ENCODE results near the gene CDK18.
A peak's percentile ranks its signal among the peaks of the same experiment; 100 is the strongest.

Gene CDK18

DNA sequence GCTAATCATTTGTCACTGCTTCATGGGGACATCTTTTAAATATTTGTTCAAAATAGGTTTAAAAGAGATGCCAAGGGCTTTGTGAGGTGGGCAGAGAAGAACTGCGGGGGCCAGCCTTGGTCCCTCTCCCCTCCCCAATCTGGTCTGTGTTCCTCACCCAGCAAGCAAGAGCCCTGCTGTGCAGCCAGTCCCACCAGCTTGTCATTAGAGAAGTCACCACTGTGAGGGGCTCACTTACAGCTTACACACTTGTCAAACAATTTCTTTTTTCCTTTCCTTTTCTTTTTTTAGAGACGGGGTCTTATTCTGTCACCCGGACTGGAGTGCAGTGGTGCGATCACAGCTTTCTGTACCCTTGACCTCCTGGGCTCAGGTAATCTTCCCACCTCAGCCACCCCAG is 10.4 kb upstream of the CDK18 start:
- H3K9ac ChIP-seq (ENCODE audit: low read length) = no peak overlapping the region
- H3K4me1 ChIP-seq (ENCODE audit: control insufficient read depth, insufficient read depth, low read length) = peaks cover 40% of the 10 kb centered on the region
- H3K9me3 ChIP-seq (ENCODE audit: control insufficient read depth, insufficient read depth, low read depth, low read length) = no peaks in the 10 kb centered on the region; the same call in 1 of the 2 replicates
- H3K27ac ChIP-seq (ENCODE audit: low read depth, low read length) = no peak overlapping the region
- H3K36me3 ChIP-seq (ENCODE audit: control insufficient read depth, insufficient read depth, low read length) = no peaks in the 10 kb centered on the region
- no peaks in the 10 kb centered on the region for H3K27me3 ChIP-seq (ENCODE audit: control insufficient read depth, insufficient read depth, low read length)
- no peak overlapping the region for H3K4me3 ChIP-seq (ENCODE audit: low read depth, low read length)

DNA sequence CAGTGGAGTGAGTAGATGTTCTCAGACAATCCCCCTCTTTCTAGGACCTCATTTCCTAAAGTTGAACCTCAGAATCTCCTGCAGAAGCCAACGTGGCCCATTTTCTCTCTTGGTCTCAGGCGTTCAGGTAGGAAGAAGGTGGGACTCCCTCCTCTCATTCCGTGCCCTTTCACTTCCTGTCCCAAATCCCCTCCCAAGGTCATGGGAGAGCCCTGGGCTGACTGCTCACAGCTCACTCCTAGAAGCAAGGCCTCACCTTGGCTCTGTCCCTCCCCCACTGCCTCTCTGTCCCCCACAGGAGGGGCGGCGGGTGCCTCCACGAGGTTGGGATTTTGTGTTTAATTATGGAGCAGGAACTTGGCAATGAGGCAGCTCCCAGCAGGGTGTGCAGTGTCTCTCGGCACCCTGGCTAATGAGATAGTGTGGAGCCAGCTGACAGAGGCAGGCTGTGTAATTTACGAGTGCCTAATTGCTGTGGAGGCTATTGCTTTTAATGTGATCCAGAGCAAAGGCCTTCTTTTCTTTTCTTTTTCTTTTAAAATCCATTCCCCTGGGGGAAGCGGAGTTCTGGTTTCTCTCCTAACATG is 9.1 kb upstream of the CDK18 start:
- Histone ChIP-seq H3K27ac (ENCODE audit: low read depth, low read length) (no peak overlapping the region), H3K9ac (ENCODE audit: low read length) (no peak overlapping the region), H3K9me3 (ENCODE audit: control insufficient read depth, insufficient read depth, low read depth, low read length) (no peaks in the 10 kb centered on the region; the same call in 1 of the 2 replicates), H3K4me3 (ENCODE audit: low read depth, low read length) (no peak overlapping the region), H3K36me3 (ENCODE audit: control insufficient read depth, insufficient read depth, low read length) (no peaks in the 10 kb centered on the region), H3K27me3 (ENCODE audit: control insufficient read depth, insufficient read depth, low read length) (no peaks in the 10 kb centered on the region), H3K4me1 (ENCODE audit: control insufficient read depth, insufficient read depth, low read length) (peaks cover 43% of the 10 kb centered on the region)

- no peaks in the 10 kb centered on the region for H3K36me3 ChIP-seq (ENCODE audit: control insufficient read depth, insufficient read depth, low read length)
- no peaks in the 10 kb centered on the region; the same call in 1 of the 2 replicates for H3K9me3 ChIP-seq (ENCODE audit: control insufficient read depth, insufficient read depth, low read depth, low read length)
- H3K27me3 ChIP-seq (ENCODE audit: control insufficient read depth, insufficient read depth, low read length) = no peaks in the 10 kb centered on the region
- no peak overlapping the region for H3K4me3 ChIP-seq (ENCODE audit: low read depth, low read length)
- peaks cover 49% of the 10 kb centered on the region for H3K4me1 ChIP-seq (ENCODE audit: control insufficient read depth, insufficient read depth, low read length)
- no peak overlapping the region for H3K27ac ChIP-seq (ENCODE audit: low read depth, low read length)
- H3K9ac ChIP-seq (ENCODE audit: low read length) = no peak overlapping the region
Observed at GRCh38 chr1:205496661-205497060, 7.8 kb upstream of the CDK18 start.

GRCh38 chr1:205497351-205497750 is 7.1 kb upstream of the CDK18 start:
- no peak overlapping the region for H3K27ac ChIP-seq (ENCODE audit: low read depth, low read length)
- no peaks in the 10 kb centered on the region for H3K27me3 ChIP-seq (ENCODE audit: control insufficient read depth, insufficient read depth, low read length)
- H3K9me3 ChIP-seq (ENCODE audit: control insufficient read depth, insufficient read depth, low read depth, low read length) = no peaks in the 10 kb centered on the region; the same call in 1 of the 2 replicates
- H3K9ac ChIP-seq (ENCODE audit: low read length) = no peak overlapping the region
- H3K36me3 ChIP-seq (ENCODE audit: control insufficient read depth, insufficient read depth, low read length) = no peaks in the 10 kb centered on the region
- H3K4me1 ChIP-seq (ENCODE audit: control insufficient read depth, insufficient read depth, low read length) = peaks cover 42% of the 10 kb centered on the region
- H3K4me3 ChIP-seq (ENCODE audit: low read depth, low read length) = no peak overlapping the region

DNA sequence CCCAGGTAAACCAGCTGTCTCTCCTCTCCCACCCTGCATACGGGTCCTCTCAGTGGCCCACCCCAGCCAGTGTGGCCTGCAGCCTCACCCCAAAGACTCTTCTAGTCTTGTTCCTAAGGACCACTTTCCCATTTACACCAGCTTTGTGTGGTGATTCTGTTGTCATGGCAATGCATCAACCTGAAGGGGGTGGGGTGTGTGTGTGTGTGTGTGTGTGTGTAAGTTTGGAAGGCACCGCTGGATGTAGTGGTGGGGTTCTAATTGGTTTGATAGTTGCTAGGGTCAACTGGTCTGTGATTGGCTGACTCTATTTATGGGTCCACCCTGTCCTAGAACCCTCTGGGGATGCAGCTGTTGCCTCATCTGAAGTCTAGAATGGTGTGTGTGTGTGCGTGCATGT is 4.7 kb upstream of the CDK18 start:
- Histone ChIP-seq H3K27ac (ENCODE audit: low read depth, low read length) (no peak overlapping the region), H3K9ac (ENCODE audit: low read length) (no peak overlapping the region), H3K27me3 (ENCODE audit: control insufficient read depth, insufficient read depth, low read length) (no peaks in the 10 kb centered on the region), H3K36me3 (ENCODE audit: control insufficient read depth, insufficient read depth, low read length) (no peaks in the 10 kb centered on the region), H3K9me3 (ENCODE audit: control insufficient read depth, insufficient read depth, low read depth, low read length) (no peaks in the 10 kb centered on the region; the same call in 1 of the 2 replicates), H3K4me3 (ENCODE audit: low read depth, low read length) (no peak overlapping the region), H3K4me1 (ENCODE audit: control insufficient read depth, insufficient read depth, low read length) (peaks cover 41% of the 10 kb centered on the region)

DNA sequence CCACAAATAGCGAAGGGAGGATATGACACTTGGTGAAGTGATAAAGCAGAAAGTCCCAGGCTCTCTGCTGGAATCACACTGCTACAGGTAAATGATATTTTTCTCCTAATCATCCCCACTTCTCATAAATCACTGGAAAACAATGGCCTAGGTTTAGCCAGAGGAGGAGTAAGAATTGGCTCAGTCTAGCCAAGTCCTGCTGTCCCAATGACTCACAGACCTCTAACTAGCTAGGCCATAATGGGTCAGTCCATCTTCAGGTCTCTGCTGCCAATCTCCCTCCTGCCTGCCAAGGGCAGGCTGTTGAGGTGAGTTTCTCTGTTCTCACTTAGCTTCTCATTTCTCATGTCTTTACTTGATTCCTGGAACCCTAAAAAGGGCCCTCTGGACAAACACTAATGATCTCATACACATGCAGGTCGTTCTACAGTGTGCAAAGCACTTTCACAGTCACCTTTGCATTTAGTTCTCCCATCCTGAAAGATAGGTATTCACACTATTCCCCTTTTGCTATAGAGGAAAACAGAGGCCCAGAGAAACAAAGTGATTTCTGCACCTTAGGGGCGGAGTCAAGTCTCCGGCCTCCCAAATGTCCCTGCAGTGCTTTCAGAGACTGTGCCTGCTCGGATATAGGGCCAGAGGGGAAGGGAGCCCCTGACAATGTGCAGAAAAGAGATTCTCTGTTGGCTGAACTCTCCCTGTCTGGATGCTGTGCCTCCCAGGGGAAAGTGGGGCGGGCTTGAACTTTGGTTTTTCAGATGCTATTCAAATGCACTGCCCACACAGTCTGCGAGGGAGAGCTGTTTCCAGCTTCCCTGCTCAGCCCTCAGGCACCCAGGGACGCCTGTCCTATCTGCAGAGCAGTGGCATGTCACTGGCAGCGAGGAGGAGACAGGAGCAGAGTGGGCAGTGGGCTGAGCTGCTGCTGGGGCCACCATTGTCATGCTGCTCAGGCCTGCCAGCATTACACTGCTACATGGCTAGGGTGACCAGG is 3.9 kb upstream of the CDK18 start:
- no peaks in the 10 kb centered on the region; the same call in 1 of the 2 replicates for H3K9me3 ChIP-seq (ENCODE audit: control insufficient read depth, insufficient read depth, low read depth, low read length)
- H3K9ac ChIP-seq (ENCODE audit: low read length) = no peak overlapping the region
- H3K27ac ChIP-seq (ENCODE audit: low read depth, low read length) = no peak overlapping the region
- no peaks in the 10 kb centered on the region for H3K27me3 ChIP-seq (ENCODE audit: control insufficient read depth, insufficient read depth, low read length)
- peaks cover 35% of the 10 kb centered on the region for H3K4me1 ChIP-seq (ENCODE audit: control insufficient read depth, insufficient read depth, low read length)
- H3K4me3 ChIP-seq (ENCODE audit: low read depth, low read length) = no peak overlapping the region
- no peaks in the 10 kb centered on the region for H3K36me3 ChIP-seq (ENCODE audit: control insufficient read depth, insufficient read depth, low read length)

DNA sequence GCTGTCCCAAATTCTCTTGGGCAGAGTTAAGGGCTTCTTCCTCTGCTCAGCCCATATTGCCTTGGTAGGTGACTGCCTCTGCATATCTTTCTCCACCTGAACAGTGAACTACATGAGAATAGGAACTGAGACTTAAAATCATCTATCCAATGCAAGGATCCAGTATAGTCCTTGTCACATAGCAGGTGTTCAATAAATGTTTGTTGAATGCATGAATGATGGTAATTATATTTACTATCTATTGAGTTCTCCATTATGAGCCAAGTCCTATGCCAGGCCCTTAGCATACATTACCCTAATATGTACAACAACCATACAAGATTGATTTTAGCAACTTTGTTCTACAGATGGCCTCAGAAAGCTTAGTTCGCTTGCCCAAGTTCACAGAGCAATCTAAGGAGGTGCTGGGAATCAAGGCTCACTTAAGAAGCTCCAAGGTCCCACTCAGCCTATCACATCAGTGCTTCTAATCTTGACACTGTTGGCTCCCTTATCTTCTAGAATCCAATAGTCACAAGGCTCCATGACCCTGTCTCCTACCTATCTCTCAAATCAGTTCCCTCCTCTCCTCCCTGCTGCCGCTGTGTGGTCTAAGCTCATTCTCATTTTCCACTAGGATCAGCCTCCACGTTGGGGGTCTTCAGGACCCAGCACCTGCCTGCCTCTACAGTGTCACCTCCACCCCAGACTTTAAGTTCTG is 2.2 kb upstream of the CDK18 start:
- Histone ChIP-seq H3K27me3 (ENCODE audit: control insufficient read depth, insufficient read depth, low read length) (no peaks in the 10 kb centered on the region), H3K36me3 (ENCODE audit: control insufficient read depth, insufficient read depth, low read length) (no peaks in the 10 kb centered on the region), H3K27ac (ENCODE audit: low read depth, low read length) (no peak overlapping the region), H3K9ac (ENCODE audit: low read length) (no peak overlapping the region), H3K4me1 (ENCODE audit: control insufficient read depth, insufficient read depth, low read length) (peaks cover 42% of the 10 kb centered on the region), H3K4me3 (ENCODE audit: low read depth, low read length) (no peak overlapping the region), H3K9me3 (ENCODE audit: control insufficient read depth, insufficient read depth, low read depth, low read length) (no peaks in the 10 kb centered on the region; the same call in 1 of the 2 replicates)

DNA sequence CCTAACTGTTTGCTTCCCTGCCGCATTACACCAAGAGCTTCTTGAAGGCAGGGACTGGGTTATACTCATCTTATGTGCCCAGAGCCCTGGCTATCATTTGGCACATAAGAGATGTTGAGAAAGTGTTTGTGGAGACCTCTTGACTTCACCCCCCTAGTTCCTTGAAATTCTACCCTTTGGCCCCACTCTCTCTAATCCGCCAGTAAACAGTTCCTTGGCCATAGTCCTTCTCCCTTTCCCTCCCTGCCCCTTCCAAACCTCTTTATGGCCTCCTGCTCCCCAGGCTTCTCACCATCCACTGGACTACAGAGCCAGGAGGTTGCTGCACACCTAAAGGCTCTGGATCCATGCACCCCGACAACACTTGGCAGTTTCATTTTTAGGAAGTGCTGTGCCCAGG is 1.5 kb upstream of the CDK18 start:
- Histone ChIP-seq H3K36me3 (ENCODE audit: control insufficient read depth, insufficient read depth, low read length) (no peaks in the 10 kb centered on the region), H3K27me3 (ENCODE audit: control insufficient read depth, insufficient read depth, low read length) (no peaks in the 10 kb centered on the region), H3K4me1 (ENCODE audit: control insufficient read depth, insufficient read depth, low read length) (peaks cover 46% of the 10 kb centered on the region), H3K27ac (ENCODE audit: low read depth, low read length) (no peak overlapping the region), H3K4me3 (ENCODE audit: low read depth, low read length) (no peak overlapping the region), H3K9ac (ENCODE audit: low read length) (no peak overlapping the region), H3K9me3 (ENCODE audit: control insufficient read depth, insufficient read depth, low read depth, low read length) (no peaks in the 10 kb centered on the region; the same call in 1 of the 2 replicates)

- Histone ChIP-seq H3K36me3 (ENCODE audit: control insufficient read depth, insufficient read depth, low read length) (no peaks in the 10 kb centered on the region), H3K9me3 (ENCODE audit: control insufficient read depth, insufficient read depth, low read depth, low read length) (no peaks in the 10 kb centered on the region), H3K4me1 (ENCODE audit: control insufficient read depth, insufficient read depth, low read length) (peaks cover 46% of the 10 kb centered on the region), H3K27me3 (ENCODE audit: control insufficient read depth, insufficient read depth, low read length) (no peaks in the 10 kb centered on the region), H3K27ac (ENCODE audit: low read depth, low read length) (peak overlapping the region; percentile 57), H3K9ac (ENCODE audit: low read length) (peak overlapping the region; percentile 70), H3K4me3 (ENCODE audit: low read depth, low read length) (peak overlapping the region; percentile 92)
Observed at GRCh38 chr1:205505076-205505729, 734 bp downstream of the CDK18 start.

DNA sequence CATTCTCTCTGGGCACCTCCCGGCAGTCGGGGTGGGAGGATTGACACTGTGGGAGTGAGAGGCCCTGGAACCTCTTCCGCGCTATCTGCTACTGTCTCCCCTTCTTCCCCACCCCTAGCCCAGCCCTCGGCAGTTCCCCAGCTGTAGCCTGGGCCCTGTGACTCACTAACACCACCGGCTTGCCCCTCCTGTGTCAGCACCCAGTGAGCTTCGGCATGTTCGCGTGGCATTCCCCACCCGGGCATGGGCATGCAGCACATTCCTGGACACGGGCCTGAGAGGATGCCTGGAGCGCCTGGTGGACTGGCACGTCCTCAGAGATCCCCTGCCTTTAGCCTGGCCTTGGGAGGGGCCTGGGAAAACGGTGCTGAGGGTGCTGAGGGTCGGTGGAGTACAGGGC is 1.3 kb downstream of the CDK18 start:
- Histone ChIP-seq H3K27ac (ENCODE audit: low read depth, low read length) (no peak overlapping the region), H3K9ac (ENCODE audit: low read length) (peak overlapping the region; percentile 43), H3K9me3 (ENCODE audit: control insufficient read depth, insufficient read depth, low read depth, low read length) (no peaks in the 10 kb centered on the region), H3K4me3 (ENCODE audit: low read depth, low read length) (peak overlapping the region; percentile 92), H3K27me3 (ENCODE audit: control insufficient read depth, insufficient read depth, low read length) (no peaks in the 10 kb centered on the region), H3K4me1 (ENCODE audit: control insufficient read depth, insufficient read depth, low read length) (peaks cover 40% of the 10 kb centered on the region), H3K36me3 (ENCODE audit: control insufficient read depth, insufficient read depth, low read length) (no peaks in the 10 kb centered on the region)

Data from HUES6 (cell line).